Heart left ventricle (tissue), 16 donors: ENCODE results near the gene DPAGT1. TPM values are rescaled to one million over a fixed set of nuclear protein-coding genes. Genes with fewer than 3 reads are reported as not detected.

Experiments
- ATAC-seq, 4 donors: fragments of 200-7000 bp; cut with Tn5 transposase; one replicate each; pipeline ENCODE4 v1.9.1; 2020 to 2022; ENCODE audit warnings: moderate library complexity in 4 of 4, mild to moderate bottlenecking in 3 of 4, moderate number of reproducible peaks in 1 of 4
- DNase-seq, 5 donors: peaks; one replicate each; pipeline ENCODE4 v3.0.0-alpha.2; 2020
- H3K27ac ChIP-seq, 12 donors: fragments of 200-600 bp; sonication (generic) in 4 of 12; one replicate each; pipeline versions ENCODE4 v1.5.0 to v1.8.0; 2016 to 2022; ENCODE audit warnings: mild to moderate bottlenecking in 2 of 12
- H3K27me3 ChIP-seq, 9 donors: fragments of 200-600 bp; sonication (generic) in 2 of 9; one replicate each; pipeline versions ENCODE4 v1.5.1 to v1.8.0; 2016 to 2022; ENCODE audit warnings: mild to moderate bottlenecking in 3 of 9
- H3K36me3 ChIP-seq, 9 donors: fragments of 200-600 bp; sonication (generic) in 2 of 9; one replicate each; pipeline versions ENCODE4 v1.5.0 to v1.8.0; 2018 to 2022; ENCODE audit warnings: mild to moderate bottlenecking in 2 of 9
- H3K4me1 ChIP-seq, 12 donors: fragments of 200-600 bp; sonication (generic) in 4 of 12; one replicate each; pipeline versions ENCODE4 v1.5.0 to v1.8.0; 2016 to 2022; ENCODE audit warnings: mild to moderate bottlenecking in 3 of 12
- H3K4me3 ChIP-seq, 12 donors: fragments of 200-600 bp; sonication (generic) in 4 of 12; one replicate each; pipeline versions ENCODE4 v1.5.0 to v1.8.0; 2017 to 2022; ENCODE audit warnings: mild to moderate bottlenecking in 9 of 12, moderate library complexity in 4 of 12
- H3K9me3 ChIP-seq, 12 donors: fragments of 200-600 bp; sonication (generic) in 4 of 12; one replicate each; pipeline versions ENCODE4 v1.5.0 to v1.8.0; 2016 to 2022; ENCODE audit warnings: mild to moderate bottlenecking in 1 of 12
- POLR2A ChIP-seq, 2 donors: fragments of 450-650 bp; IDR thresholded peaks; one replicate each; pipeline ENCODE4 v1.6.1; 2017; ENCODE audit warnings: antibody characterized with exemption in 2 of 2, mild to moderate bottlenecking in 2 of 2, moderate library complexity in 2 of 2
- WGBS, 4 donors: extraction: QIAGEN DNeasy Blood & Tissue Kit in 2 of 4; methylation state at CpG; one replicate each; pipeline versions ENCODE4 v1.1.5 to v1.1.7; 2013 to 2018; 5-methylcytosine and 5-hydroxymethylcytosine counted together
- intact Hi-C, 10 donors: fragments of 100-400 bp; cut with DNase I; formaldehyde crosslinking; loops; one replicate each; pipeline versions ENCODE4 v1.11.1 to v1.14.2; 2022
- polyA plus RNA-seq, 2 donors: library from polyadenylated mRNA; stranded (reverse); fragments of 200-250 nt; gene quantifications; one replicate each; pipeline ENCODE4 v1.2.3, GENCODE V29; 2013
- total RNA-seq, 9 donors: library from RNA; depleted of rRNA in 2 of 9; stranded (reverse); fragments of >200 nt in 2 of 9; fragmentation: NEBNext Ultra II Directional in 3 of 9; extraction: Animal tissue kit (Norgen Biotek cat#: 25700) in 3 of 9; gene quantifications; one replicate each; pipeline versions ENCODE4 v1.1.0 to v1.2.4, GENCODE V29; 2016 to 2023
- TF ChIP-seq, protein P1 (sequence below), 12 donors: fragments of 200-600 bp; sonication (generic) in 4 of 12; IDR thresholded peaks; one replicate each; pipeline versions ENCODE4 v1.5.0 to v1.8.0; 2018 to 2022; ENCODE audit warnings: antibody characterized with exemption in 12 of 12, mild to moderate bottlenecking in 5 of 12
- donor health status: ischemic (EF 13 %, LVEDD 7.1; RV severe dilation, severe dysfunction).
- donor health status: healthy with polysubstance abuse.
- donor health status: DM: no; HTN: yes; CAD: no.
- donor health status: DM: no; HTN: no; CAD: no.
- donor health status: ischemic (EF 25% LVEDD 6.9; RV normal size, moderate dysfunction).
- donor health status: ischemic (EF 25% LVEDD 5.7; RV mildly dilated, moderate dysfunction).
- donor health status: healthy.
- donor health status: DM: yes; HTN: yes; CAD: no.
- donor health status: ischemic (EF 35%, LVEDD 5.7; RV mildly dilated, moderate dysfunction).
- donor health status: nonischemic (EF 11% LVEDD 7.7; RV severe dilation, severe dysfunction).
- donor health status: DM: yes; HTN: yes; CAD: no.
- donor health status: PGD.
- donor health status: ischemic (EF 29% LVEDD 5.4; RV normal size, mild dysfunction).
- donor health status: nonischemic (EF 23%, LVEDD 6.1; RV moderate dilation, normal function).

DPAGT1 gene
- total and polyA plus RNA-seq, 11 donors: 11.2 to 32.9 (median 16.5) TPM

- 63 to 80% (median 75%) methylated on average over 4 of the region's 4 CpGs for WGBS, 4 donors
- Histone ChIP-seq H3K27me3 (no peaks in the 10 kb centered on the region), H3K9me3 (no peaks in the 10 kb centered on the region), H3K4me3 (no peak overlapping the region), H3K36me3 (peaks cover 0 to 60% (median 56%) of the 10 kb centered on the region in 9 donors), H3K27ac (no peak overlapping the region), H3K4me1 (peaks cover 0 to 21% (median 0%) of the 10 kb centered on the region in 12 donors)
- no peak for DNase-seq
- TF ChIP-seq, protein P1, sequence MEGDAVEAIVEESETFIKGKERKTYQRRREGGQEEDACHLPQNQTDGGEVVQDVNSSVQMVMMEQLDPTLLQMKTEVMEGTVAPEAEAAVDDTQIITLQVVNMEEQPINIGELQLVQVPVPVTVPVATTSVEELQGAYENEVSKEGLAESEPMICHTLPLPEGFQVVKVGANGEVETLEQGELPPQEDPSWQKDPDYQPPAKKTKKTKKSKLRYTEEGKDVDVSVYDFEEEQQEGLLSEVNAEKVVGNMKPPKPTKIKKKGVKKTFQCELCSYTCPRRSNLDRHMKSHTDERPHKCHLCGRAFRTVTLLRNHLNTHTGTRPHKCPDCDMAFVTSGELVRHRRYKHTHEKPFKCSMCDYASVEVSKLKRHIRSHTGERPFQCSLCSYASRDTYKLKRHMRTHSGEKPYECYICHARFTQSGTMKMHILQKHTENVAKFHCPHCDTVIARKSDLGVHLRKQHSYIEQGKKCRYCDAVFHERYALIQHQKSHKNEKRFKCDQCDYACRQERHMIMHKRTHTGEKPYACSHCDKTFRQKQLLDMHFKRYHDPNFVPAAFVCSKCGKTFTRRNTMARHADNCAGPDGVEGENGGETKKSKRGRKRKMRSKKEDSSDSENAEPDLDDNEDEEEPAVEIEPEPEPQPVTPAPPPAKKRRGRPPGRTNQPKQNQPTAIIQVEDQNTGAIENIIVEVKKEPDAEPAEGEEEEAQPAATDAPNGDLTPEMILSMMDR (IDR thresholded peaks at IDR 0.05): peak in 10 of 12 donors; percentile 21 to 51 (median 34)
- no peak for TF ChIP-seq POLR2A (IDR thresholded peaks at IDR 0.05)
- intact Hi-C loops: loop anchor here in 1 of 10 donors (10.0 kb wide), 1 partner anchor 150 kb away; no protein-coding TSS in a partner anchor
- ATAC-seq: peak in 2 of 4 donors; percentile 41 to 62
These were observed 32.8 kb upstream of the DPAGT1 start for GRCh38 chr11:119134389-119134978.

GRCh38 chr11:119130662-119131061 lies 29.0 kb upstream of the DPAGT1 start:
- WGBS, 4 donors: 60 to 65% (median 62%) methylated on average over 3 of the region's 3 CpGs
- peaks cover 0 to 22% (median 2%) of the 10 kb centered on the region in 12 donors for H3K4me1 ChIP-seq
- intact Hi-C loops: loop anchor here in 1 of 10 donors (10.0 kb wide), 1 partner anchor 154 kb away; no protein-coding TSS in a partner anchor
- no peaks in the 10 kb centered on the region for H3K27me3 ChIP-seq
- DNase-seq (no peak), ATAC-seq (no peak)
- no peak overlapping the region for H3K27ac ChIP-seq
- H3K4me3 ChIP-seq: no peak overlapping the region
- TF ChIP-seq, protein P1 (IDR thresholded peaks at IDR 0.05): no peak
- TF ChIP-seq POLR2A (IDR thresholded peaks at IDR 0.05): no peak
- no peaks in the 10 kb centered on the region for H3K9me3 ChIP-seq
- peaks cover 0 to 87% (median 82%) of the 10 kb centered on the region in 9 donors for H3K36me3 ChIP-seq

GRCh38 chr11:119126675-119127268 lies 25.1 kb upstream of the DPAGT1 start:
- TF ChIP-seq, protein P1 (IDR thresholded peaks at IDR 0.05): no peak
- no peak for TF ChIP-seq POLR2A (IDR thresholded peaks at IDR 0.05)
- Histone ChIP-seq H3K36me3 (peaks cover 0 to 75% (median 66%) of the 10 kb centered on the region in 9 donors), H3K27ac (peak overlapping the region in 1 of 12 donors; percentile 15), H3K4me3 (no peak overlapping the region), H3K4me1 (peaks cover 5 to 38% (median 14%) of the 10 kb centered on the region in 12 donors), H3K27me3 (no peaks in the 10 kb centered on the region), H3K9me3 (no peaks in the 10 kb centered on the region)
- no peak for ATAC-seq
- 51 to 63% (median 56%) methylated on average over 5 of the region's 5 CpGs for WGBS, 4 donors
- no peak for DNase-seq
- intact Hi-C loops: loop anchor here in 1 of 10 donors (5.0 kb wide), 1 partner anchor 34 kb away; no protein-coding TSS in a partner anchor

DNA sequence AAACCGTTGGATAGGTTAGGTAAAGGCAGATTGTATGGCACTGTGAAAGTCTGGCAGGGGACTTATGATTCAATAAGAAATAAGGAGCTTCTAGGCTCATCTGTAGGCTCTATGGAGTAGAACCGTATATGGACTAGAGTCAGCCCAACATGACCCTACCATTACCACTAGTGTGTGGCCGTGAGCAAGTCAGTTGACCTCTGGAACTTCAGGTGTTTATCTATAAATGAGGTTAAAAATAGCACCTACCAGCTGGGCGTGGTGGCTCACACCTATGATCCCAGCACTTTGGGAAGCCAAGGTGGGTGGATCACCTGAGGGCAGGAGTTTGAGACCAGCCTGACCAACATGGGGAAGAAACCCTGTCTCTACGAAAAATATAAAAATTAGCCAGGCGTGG lies 24.2 kb upstream of the DPAGT1 start:
- Histone ChIP-seq H3K4me1 (peaks cover 5 to 41% (median 15%) of the 10 kb centered on the region in 12 donors), H3K4me3 (no peak overlapping the region), H3K27ac (no peak overlapping the region), H3K36me3 (peaks cover 0 to 65% (median 57%) of the 10 kb centered on the region in 9 donors), H3K9me3 (no peaks in the 10 kb centered on the region), H3K27me3 (no peaks in the 10 kb centered on the region)
- DNase-seq (no peak), ATAC-seq (no peak)
- intact Hi-C loops: loop anchor here in 1 of 10 donors (5.0 kb wide), 1 partner anchor 34 kb away; no protein-coding TSS in a partner anchor
- 89 to 90% (median 89%) methylated on average over 6 of the region's 6 CpGs for WGBS, 4 donors
- TF ChIP-seq, protein P1 (IDR thresholded peaks at IDR 0.05): no peak
- TF ChIP-seq POLR2A (IDR thresholded peaks at IDR 0.05): no peak
